GM19023 (cell line): ENCODE measurements around the gene CAV2.
"Not testable (repeated sequence)": the region's sequence is repeated elsewhere in the genome, so short reads cannot be mapped to it uniquely, and the experiment has no call there.

Experiments
- ATAC-seq: cut with Tn5 transposase; IDR thresholded peaks from one replicate; pipeline ENCODE4 v1.9.1; 2021; ENCODE audit warnings: mild to moderate bottlenecking, moderate library complexity; ENCODE audit not compliant: unreplicated experiment

CAV2 gene, protein sequence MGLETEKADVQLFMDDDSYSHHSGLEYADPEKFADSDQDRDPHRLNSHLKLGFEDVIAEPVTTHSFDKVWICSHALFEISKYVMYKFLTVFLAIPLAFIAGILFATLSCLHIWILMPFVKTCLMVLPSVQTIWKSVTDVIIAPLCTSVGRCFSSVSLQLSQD

DNA sequence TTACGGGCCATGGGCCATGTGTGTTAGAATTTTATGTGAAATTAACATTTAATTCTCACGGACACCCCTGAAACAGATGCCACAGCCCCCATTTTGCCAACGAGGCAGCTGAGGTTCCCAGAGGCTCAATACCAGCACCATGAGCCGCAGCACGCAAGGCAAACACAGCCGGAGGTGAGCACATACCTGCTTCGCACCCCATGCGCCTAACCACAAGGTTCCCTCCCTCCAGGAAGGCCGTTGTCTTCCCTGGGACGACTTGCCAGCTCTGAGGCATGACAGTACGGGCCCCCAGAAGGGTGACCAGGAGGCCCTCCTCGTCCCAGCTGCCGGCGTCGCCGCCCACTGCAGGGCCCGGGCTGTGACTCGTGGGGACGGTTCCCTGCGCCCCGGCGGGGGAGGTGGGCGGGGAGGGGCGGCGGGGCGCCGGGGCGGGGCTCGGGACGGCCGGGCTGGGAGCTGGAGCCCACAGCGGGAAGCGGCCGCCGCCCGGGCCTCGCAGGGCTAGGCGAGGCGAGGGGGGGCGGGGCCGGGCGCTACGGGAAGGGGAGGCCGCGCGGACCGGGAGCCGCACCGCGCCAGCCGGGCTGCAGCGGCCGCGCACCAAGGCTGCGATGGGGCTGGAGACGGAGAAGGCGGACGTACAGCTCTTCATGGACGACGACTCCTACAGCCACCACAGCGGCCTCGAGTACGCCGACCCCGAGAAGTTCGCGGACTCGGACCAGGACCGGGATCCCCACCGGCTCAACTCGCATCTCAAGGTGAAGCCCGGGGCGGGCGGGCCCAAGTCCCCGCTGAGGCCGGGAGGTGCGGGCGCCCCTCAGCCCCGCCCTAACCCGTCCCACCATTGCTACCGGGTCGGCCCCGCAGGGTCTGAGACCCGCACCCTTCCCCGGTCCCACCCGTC lies at the start of gene CAV2:
Gene CAV2 (plus strand): TSS at position 571 of the 910 bp plus-strand sequence. CDS start 44 bp downstream, at position 615.
- peak; percentile 43 for ATAC-seq

DNA sequence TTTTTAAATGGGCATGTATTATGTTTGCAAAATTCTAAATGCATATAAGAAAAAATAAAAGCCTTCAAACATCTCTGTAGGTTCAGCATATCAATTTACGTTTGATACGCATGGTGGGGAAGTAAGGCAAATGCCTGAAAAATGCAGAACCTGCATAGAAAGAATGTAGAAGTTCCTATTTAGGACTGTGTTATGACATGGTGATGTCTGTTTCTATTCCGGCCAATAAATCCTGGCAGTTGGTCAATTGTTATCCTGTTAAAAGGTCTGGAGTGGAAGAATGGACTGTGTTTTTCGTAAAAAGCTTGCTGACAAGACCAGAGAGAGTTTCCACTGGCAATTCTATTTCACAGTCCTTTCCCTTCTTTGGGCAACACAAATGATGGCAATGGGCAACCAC lies 49.6 kb upstream of the CAV2 start:
- ATAC-seq: no peak

DNA sequence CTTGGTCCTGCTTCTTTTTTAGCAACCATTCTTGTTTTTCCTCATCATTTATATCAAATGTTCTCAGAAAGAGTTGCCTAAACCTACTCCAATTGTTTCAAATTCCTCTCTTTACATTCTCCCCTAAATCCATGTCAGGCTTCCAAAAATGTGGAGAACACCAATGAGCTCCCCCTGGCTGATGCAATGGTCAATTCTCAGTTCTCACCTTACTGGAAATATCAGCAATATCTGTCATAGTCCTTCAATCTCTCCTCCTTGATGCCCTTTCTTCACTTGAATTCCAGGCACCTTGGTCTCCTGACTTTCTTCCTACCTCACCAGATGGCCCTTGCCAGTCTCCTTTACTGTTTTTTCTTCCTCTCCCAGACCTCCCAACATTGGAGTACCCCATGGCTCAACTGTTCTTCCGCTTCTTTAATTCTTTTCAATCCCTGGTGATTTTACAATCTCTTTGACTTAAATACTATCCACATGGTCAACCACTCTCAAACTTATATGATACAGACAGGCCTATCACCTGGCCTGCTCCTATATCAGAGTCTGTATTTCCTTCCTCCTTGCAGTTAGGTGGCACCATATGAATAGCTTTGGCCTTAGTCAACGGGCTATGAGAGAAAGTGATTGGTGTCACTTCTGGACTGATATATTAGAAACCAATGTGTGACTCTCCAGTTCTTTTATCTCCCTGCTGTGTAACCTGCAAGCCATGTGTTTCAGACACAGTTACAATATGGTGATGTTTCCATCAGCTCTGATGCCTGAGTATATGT lies 47.4 kb upstream of the CAV2 start:
- ATAC-seq: no peak

DNA sequence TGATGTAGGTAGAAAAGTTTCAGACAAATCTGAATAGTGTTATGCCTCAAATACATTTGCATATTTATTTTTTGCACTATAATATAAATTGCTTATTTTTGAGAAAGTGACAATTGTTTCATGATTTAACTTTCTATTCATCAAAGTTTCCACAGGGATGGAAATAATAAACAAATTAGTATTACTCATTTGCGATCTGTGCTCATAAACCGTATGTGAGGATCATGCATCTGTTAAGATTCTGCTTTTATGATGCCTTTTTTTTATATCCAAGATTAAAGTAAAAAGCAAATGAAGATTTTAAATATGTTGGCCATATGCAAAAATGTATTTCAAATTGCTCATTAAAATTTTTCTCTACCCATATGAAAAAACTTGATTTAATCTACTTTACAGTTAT lies 45.2 kb upstream of the CAV2 start:
- no peak for ATAC-seq

DNA sequence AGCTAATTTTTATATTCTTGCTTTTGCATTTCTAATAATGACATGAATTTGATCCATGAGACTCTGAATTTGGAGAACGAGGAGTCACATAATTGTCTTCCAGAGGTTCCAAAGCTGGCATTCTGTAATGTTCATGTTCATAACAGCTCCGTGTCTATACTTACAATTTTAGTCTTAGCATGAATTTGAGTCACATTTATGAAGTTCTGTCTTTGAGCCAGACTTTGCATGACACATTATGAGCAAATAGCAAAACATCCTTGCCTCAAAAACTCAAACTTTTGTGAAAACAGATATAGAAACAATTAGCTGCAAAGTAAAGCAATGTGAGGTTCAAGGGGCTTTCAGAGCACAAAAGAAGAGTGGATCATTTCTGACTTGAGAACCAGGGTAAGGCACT lies 44.5 kb upstream of the CAV2 start:
- no peak for ATAC-seq

DNA sequence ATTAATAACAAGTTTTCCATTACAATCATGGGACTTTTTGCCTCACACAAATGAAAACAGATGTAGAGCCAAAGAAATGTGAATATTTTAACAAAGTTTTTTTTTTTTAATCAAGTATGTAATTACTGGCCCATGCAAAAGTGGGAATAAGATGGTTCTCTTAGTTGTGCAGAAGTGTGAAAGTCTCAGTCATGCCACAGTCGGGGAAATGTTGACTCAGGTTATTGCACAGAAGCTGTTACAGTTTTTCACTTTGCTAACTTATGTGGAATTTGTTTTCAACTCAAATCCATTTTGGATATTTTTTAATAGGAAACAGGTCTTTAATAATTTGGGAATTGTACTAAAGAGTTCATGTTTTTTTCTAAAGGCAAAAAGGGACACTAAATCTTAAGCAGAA lies 44.0 kb upstream of the CAV2 start:
- no peak for ATAC-seq

DNA sequence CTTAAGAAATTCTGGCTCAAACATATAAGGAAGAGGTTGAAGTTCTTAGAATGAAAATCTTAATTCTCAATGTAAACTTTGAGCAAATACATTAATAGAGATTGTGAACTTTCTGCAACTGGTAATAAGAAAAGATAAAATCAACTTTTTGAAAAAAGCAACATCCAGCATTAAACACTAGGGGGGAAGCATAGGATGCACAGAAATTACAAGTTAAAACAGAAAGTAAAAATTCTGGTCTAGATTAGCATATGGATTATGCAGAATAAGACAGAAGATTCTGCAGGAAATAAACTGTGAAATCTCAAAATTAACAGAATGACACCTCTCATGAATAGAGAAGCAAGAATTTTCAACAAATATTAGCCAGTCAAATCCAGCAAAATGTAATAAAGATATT lies 38.0 kb upstream of the CAV2 start:
- ATAC-seq: no peak

DNA sequence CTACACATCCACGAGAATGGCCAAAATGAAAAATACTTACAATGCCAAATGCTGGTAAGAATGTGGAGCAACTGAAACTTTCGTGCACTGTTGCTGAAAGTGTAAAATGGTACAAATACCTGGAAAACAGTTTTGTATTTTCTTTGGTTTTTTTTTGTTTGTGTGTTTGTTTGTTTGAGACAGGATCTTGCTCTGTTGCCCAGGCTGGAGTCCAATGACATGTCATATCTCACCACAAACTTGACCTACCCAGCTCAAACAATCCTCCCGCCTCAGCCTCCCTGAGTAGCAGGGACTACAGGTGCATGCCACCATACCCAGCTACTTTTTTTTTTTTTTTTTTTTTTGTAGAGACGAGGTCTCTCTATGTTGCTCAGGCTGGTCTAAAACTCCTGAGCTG lies 35.6 kb upstream of the CAV2 start:
- no peak for ATAC-seq

DNA sequence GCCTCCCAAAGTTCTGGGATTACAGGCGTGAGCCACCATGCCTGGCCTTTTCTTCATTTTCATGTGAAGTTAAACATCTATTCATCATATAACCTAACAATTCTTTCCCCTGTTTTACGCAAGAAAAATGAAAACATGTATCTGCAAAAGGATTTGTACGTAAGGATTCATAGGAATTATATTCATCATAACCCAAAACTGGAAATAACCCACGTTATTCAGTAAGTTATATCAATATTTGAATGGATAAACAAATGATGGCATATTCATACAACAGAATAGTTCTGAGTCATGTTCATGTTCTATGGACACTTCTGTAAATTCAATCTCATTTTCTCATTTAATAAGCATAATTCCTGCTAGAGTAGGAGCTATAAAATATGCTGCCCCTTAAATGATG lies 35.2 kb upstream of the CAV2 start:
- ATAC-seq: no peak

DNA sequence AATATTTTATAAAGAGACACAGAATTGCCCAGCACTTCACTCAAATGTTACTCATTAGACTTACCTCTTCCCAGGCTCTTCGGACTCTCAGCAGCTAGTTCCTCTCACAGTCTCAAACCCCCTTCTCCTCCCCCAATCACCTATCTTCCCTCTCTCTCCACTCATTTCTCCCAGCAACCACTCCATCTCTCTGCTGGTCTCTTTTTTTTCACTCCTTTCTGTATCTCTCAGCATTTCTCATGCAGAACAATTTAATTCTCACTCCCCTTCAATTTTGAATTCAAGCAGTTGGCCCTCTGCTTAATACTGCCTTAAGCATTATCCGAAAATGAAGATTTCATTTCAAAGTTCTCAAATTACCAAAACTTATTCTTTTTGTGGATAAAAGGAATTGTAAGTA lies 34.4 kb upstream of the CAV2 start:
- ATAC-seq: no peak

DNA sequence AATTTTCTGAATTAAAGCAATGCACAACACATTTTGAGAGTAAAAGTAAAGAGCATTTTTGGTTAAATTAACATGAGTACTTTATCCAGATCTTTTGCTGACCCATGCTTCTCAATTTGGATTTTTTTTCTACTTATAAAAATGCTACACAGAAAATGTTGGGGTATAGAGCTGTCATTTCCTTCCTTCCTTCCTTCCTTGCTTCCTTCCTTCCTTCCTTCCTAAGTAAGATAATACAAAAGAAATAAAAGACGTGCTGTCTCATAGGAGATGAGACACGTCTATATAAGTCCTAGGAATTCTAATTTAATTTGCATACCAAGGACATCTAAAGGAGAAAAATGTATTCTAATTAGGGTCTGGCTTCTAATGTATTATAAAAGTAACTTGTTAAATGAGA lies 31.0 kb upstream of the CAV2 start:
- no peak for ATAC-seq

DNA sequence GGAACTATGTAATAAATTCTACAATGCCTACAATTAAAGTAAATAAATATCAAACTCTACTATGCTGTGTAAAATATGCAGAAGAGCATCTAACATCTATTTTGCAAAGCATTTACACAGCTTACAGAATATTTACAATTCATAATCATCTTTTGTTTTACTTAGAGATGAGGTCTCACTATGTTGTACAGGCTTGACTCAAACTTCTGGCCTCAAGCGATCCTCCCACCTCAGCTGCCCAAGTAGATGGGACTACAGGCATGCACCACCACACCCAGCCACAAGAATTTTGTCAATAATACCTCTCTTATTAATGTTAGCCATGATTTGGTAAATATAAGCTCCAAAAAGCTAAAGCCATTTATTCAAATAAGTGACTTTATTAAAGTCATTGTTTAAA lies 21.9 kb upstream of the CAV2 start:
- no peak for ATAC-seq

DNA sequence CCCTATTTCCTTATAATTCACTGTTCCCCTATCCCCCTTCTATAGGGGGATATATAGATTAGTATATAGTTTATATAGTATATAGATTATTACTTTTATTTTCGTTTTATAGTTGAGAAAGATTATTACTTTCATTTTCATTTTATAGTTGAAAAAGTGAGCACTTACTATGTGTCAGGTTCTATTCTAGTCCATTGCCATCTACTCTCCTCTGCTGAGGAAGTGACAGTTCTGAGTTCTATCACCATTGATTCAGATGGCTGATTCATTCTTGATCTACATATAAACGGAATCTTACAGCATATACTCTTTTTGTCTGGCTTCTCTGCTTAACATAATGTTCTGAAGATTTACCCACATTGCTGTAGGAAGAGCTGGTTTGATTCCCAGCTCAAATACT lies 20.7 kb upstream of the CAV2 start:
- no peak for ATAC-seq

DNA sequence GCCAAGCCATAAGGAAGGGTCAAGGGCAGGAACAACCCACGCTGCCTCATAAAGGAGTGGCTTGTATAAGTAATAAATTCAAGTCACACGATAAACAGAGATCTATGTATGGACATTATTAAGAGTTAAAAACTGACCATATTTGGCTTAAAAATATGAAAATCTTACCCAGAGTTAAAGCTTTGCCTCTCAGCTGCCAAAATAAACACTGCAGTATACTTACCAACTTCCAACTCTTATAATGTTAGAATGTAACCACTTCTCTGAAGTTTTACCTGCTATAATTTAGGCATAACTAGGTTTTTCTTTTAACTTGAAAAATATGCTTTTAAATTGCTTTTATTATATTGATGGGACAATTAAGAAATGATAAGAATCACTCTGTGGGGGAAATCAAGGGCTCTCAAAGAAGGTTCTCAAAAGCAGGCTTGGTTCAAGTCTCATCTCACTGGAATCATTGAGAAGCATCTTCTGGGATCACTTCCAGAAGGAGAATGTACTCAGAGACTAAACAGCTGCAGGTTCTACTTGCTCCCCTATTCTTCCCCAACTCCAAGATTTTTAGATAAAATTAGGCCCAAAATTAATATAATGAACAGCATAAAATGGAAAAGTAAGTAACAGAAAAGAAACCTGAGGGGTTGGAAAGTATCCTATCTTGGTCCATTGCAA lies 16.1 kb upstream of the CAV2 start:
- no peak for ATAC-seq

DNA sequence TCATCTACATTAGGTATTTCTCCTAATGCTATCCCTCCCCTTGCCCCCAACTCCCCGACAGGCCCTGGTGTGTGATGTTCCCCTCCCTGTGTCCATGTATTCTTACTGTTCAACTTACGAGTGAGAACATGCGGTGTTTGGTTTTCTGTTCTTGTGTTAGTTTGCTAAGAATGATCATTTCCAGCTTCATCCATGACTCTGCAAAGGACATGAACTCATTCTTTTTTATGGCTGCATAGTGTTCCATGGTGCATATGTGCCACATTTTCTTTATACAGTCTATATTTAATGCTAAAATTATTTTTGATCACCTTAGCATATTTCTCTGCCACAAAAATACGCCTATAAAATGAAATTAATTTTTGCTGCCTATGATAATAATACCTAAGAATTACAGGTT lies 15.1 kb upstream of the CAV2 start:
- ATAC-seq: not testable (repeated sequence)

DNA sequence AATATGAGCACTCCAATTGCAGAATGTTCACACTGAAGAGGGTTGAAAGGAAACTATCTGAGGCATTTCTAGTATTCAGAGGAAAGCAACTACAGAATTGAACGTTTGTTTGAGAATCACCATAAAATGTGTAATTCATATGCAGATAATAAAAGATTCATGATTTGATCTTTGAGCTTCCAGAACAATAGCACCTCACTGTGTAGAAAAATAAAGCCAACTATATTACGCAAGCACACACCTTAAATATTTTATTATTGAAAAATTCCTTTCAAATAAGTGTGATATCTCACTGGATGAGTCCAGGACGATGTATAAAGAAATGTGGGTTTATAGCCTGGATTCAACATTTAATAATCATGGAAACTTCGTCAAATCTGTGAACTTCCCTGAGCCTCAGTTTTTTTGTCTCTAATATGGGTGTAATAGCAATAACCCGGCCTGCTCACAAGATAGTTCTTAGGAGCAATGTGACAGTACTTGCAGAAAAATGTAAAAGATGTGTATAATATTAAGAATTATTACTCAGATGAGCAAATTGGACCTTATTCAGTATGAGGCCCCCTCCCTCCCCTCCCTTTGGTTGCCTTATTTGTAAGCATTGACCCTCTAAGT lies 11.5 kb upstream of the CAV2 start:
- ATAC-seq: no peak

DNA sequence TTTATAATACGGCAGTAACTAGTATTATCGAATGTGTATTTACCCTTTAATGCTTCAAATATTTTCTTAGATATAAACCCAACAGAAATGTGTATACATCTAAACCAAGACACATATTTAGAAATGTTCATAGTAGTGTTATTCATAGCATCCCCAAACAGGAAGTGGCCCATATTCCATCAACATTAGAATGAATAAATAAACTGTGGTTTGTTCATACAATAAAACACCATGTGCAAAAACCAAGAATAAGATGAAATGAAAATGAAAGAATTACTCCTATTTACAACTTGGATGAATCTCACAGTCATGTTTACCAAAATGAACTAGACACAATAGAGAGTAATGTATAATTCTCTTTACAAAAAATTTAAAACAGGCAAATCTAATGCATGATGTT lies 9.2 kb upstream of the CAV2 start:
- no peak for ATAC-seq

DNA sequence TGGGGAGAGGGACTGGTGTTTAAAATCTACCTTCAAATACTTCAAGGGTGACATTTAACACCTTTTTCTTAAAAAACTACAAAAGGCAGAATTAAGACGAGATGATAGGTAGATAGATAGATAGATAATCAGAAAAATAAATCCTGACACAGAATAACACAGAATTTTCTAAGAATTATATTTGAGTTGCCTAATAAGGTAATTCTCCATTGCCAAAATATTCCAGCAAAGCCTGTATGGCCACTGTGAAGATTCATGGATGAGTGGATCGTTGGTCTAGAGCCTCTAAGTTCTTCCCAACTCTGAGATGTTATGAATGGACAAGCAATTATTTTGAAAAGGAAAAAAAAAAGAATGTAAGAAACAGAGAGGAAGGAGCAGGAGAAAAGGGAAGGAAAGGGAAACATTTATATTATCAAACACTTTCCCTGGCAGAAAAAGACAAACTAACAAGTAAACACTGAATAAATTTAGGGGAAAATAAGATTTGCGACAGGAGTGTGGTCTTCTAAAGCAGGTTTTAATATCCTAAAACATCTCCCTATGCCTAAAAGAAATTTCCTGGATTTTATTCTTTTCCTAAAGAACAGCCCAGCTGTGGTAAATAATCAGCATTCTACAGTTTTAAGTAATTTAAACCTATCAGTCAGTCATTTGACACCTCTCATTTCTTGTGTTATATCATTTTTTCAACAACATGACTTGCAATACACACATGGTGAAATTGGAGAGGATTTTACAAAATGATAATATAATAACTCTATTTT lies 7.5 kb upstream of the CAV2 start:
- ATAC-seq: no peak

DNA sequence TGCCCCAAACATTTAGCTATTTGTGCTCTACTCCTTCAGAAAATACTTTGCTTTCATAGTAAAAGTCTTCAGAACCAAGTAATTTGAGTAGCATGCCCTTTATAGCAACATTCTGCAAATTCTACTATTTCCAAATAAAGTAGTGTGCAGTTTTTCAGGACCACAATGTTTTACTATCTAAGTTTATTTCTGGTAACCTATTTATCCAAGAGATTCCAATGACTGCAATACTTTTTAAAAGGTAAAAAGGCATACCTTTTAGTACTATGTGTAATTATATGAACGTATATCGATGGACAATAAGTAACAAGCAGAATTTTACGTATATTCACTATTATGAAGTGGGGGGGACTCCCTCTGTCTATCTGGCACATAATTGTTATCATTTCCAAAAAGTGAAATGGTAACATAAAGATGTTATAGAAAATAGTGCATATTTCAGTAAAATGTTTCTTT lies 6.9 kb upstream of the CAV2 start:
- no peak for ATAC-seq

DNA sequence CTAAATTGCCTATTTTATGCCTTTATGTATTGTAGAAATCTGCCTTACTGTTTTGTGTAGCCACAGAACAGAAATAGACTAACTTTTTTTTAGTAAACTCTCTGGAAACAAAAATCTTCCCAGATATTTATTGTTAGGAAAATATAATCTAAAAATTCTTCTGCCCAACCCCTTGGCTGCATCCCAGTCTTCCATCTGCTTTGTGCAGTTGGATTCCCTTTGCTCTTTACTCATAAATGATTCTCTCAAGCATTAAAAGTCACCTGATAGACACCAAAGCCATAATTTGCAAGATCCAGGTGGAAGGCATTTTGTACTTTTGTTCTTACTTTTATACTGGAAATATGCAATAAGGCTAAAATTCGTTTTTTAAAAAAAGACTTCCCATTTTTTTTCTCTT lies 6.1 kb upstream of the CAV2 start:
- no peak for ATAC-seq
